PFSK-1 (cell line): ENCODE results near the gene CFAP74.
A peak's percentile ranks its signal among the peaks of the same experiment; 100 is the strongest.

ENCODE experiments used
- FOXP2 ChIP-seq: optimal IDR thresholded peaks from 2 replicates; pipeline ENCODE3; 2011; ENCODE audit warnings: borderline replicate concordance, control low read depth, inconsistent platforms; ENCODE audit not compliant: insufficient read depth; ENCODE audit errors: extremely low read length, extremely low read depth
- POLR2AphosphoS5 ChIP-seq: IDR thresholded peaks from 2 replicates; pipeline ENCODE4 v1.6.1; 2012; ENCODE audit warnings: low read depth, mild to moderate bottlenecking, control low read depth, low read length, moderate library complexity
- REST ChIP-seq, 2 experiments: IDR thresholded peaks; 2 replicates each; pipeline versions ENCODE4 v1.6.1 to v1.8.0; 2011 to 2012; ENCODE audit warnings: low read depth in 2 of 2, low read length in 2 of 2, control low read depth in 1 of 2, inconsistent platforms in 1 of 2, mild to moderate bottlenecking in 1 of 2, moderate library complexity in 1 of 2; ENCODE audit not compliant: insufficient read depth in 1 of 2
- SIN3A ChIP-seq: IDR thresholded peaks from 2 replicates; pipeline ENCODE4 v1.6.1; 2012; ENCODE audit warnings: mild to moderate bottlenecking, low read length, moderate library complexity, borderline replicate concordance; ENCODE audit not compliant: insufficient read depth
- TAF1 ChIP-seq: IDR thresholded peaks from 2 replicates; pipeline ENCODE4 v1.6.1; 2012; ENCODE audit warnings: low read length, control low read depth, borderline replicate concordance; ENCODE audit not compliant: insufficient read depth

The CFAP74 gene

GRCh38 chr1:1922702-1922955 lies 81.0 kb downstream of the CFAP74 start:
- TF ChIP-seq REST (IDR thresholded peaks at IDR 0.05; ENCODE audit: insufficient read depth in 1 of 2, low read depth in 2 of 2, low read length in 2 of 2) (no peak), POLR2AphosphoS5 (no peak), TAF1 (no peak), SIN3A (no peak), FOXP2 (no peak)

GRCh38 chr1:1921901-1922701 lies 81.5 kb downstream of the CFAP74 start:
- no peak for TF ChIP-seq FOXP2
- no peak for TF ChIP-seq POLR2AphosphoS5
- no peak for TF ChIP-seq REST (IDR thresholded peaks at IDR 0.05; ENCODE audit: insufficient read depth in 1 of 2, low read depth in 2 of 2, low read length in 2 of 2)
- no peak for TF ChIP-seq SIN3A
- TF ChIP-seq TAF1: no peak

- TF ChIP-seq SIN3A: no peak
Observed at GRCh38 chr1:1921459-1921862, 82.1 kb downstream of the CFAP74 start.

GRCh38 chr1:1920608-1921458 lies 82.8 kb downstream of the CFAP74 start:
- TF ChIP-seq REST (IDR thresholded peaks at IDR 0.05; ENCODE audit: insufficient read depth in 1 of 2, low read depth in 2 of 2, low read length in 2 of 2): no peak
- TF ChIP-seq SIN3A: no peak
- TF ChIP-seq POLR2AphosphoS5: no peak
- TF ChIP-seq FOXP2: no peak
- TF ChIP-seq TAF1: no peak

GRCh38 chr1:1920057-1920607 lies 83.5 kb downstream of the CFAP74 start:
- no peak for TF ChIP-seq POLR2AphosphoS5
- TF ChIP-seq TAF1: no peak
- no peak for TF ChIP-seq SIN3A
- no peak for TF ChIP-seq FOXP2

- no peak for TF ChIP-seq REST (IDR thresholded peaks at IDR 0.05; ENCODE audit: insufficient read depth in 1 of 2, low read depth in 2 of 2, low read length in 2 of 2)
- no peak for TF ChIP-seq SIN3A
- peak; percentile 8 for TF ChIP-seq FOXP2
- TF ChIP-seq TAF1: no peak
Observed at GRCh38 chr1:1919304-1920056, 84.1 kb downstream of the CFAP74 start.
